Right atrium auricular region (tissue), 2 donors: ENCODE results near the gene RFC1. TPM values are rescaled to one million over a fixed set of nuclear protein-coding genes. Genes with fewer than 3 reads are reported as not detected.

ENCODE experiments used
- DNase-seq: peaks from one replicate; pipeline ENCODE4 v3.0.0-alpha.2; 2019; ENCODE audit warnings: low spot score
- H3K27ac ChIP-seq, 2 donors: fragments of 200-600 bp; sonication (generic); 1 replicate in 1 of 2; 2 replicates in 1 of 2; pipeline ENCODE4 v1.5.1; 2016 to 2019
- H3K27me3 ChIP-seq, 2 donors: fragments of 200-600 bp; sonication (generic); one replicate each; pipeline versions ENCODE4 v1.5.1 to v1.6.0; 2017 to 2019
- H3K36me3 ChIP-seq: fragments of 200-600 bp; sonication (generic); one replicate; pipeline ENCODE4 v1.5.1; 2016
- H3K4me1 ChIP-seq, 2 donors: fragments of 200-600 bp; sonication (generic); one replicate each; pipeline versions ENCODE4 v1.5.1 to v1.6.0; 2017 to 2019
- H3K4me3 ChIP-seq, 2 donors: fragments of 200-600 bp; sonication (generic); 1 replicate in 1 of 2; 2 replicates in 1 of 2; pipeline ENCODE4 v1.5.1; 2017 to 2019; ENCODE audit warnings: mild to moderate bottlenecking in 1 of 2, moderate library complexity in 1 of 2
- H3K9me3 ChIP-seq, 2 donors: fragments of 200-600 bp; sonication (generic); one replicate each; pipeline ENCODE4 v1.5.1; 2019
- microRNA-seq, 2 donors: library from miRNA; unstranded; fragments of <30 nt; microRNA quantifications; one replicate each; pipeline ENCODE4, GENCODE V29; 2016 to 2017; ENCODE audit warnings: borderline number of aligned reads in 2 of 2, borderline replicate concordance in 1 of 2
- total RNA-seq, 2 donors: library from RNA; depleted of rRNA; stranded (reverse); fragments of >200 nt; gene quantifications; one replicate each; pipeline ENCODE4 v1.1.0, GENCODE V29; 2016
- TF ChIP-seq, protein P1 (sequence below), 2 donors: fragments of 200-600 bp; sonication (generic); IDR thresholded peaks; one replicate each; pipeline ENCODE4 v1.5.1; 2019; ENCODE audit warnings: antibody characterized with exemption in 2 of 2

The RFC1 gene
- total RNA-seq, 2 donors from 2014 or later, result 16.4 to 30.4 TPM

DNA sequence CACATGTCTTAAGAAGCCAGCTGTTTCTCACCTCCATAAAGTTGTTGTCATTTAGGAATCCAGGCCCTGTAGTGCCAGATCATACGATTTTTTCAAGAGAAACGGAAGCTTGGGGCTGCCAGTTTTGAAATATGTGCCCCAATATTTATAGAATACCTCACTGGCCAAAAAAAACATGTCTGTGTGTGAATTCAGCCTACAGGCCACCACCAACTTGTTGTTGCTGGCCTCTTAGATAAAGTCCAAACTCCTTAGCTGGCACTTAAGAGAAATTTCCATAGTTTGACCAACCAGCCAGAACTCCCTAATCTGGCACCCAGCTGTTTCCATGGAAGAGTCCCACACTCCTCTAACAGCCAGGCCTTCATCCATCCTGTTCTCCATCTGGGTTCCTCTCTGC, 109.7 kb downstream of the RFC1 start:
- no peaks in the 10 kb centered on the region for H3K4me1 ChIP-seq
- DNase-seq, result no peak
- H3K27me3 ChIP-seq, result no peaks in the 10 kb centered on the region
- TF ChIP-seq, protein P1, sequence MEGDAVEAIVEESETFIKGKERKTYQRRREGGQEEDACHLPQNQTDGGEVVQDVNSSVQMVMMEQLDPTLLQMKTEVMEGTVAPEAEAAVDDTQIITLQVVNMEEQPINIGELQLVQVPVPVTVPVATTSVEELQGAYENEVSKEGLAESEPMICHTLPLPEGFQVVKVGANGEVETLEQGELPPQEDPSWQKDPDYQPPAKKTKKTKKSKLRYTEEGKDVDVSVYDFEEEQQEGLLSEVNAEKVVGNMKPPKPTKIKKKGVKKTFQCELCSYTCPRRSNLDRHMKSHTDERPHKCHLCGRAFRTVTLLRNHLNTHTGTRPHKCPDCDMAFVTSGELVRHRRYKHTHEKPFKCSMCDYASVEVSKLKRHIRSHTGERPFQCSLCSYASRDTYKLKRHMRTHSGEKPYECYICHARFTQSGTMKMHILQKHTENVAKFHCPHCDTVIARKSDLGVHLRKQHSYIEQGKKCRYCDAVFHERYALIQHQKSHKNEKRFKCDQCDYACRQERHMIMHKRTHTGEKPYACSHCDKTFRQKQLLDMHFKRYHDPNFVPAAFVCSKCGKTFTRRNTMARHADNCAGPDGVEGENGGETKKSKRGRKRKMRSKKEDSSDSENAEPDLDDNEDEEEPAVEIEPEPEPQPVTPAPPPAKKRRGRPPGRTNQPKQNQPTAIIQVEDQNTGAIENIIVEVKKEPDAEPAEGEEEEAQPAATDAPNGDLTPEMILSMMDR (IDR thresholded peaks at IDR 0.05), result no peak
- no peaks in the 10 kb centered on the region for H3K9me3 ChIP-seq
- no peak overlapping the region for H3K27ac ChIP-seq
- H3K4me3 ChIP-seq, result no peak overlapping the region
- H3K36me3 ChIP-seq, result peaks cover 6% of the 10 kb centered on the region

DNA sequence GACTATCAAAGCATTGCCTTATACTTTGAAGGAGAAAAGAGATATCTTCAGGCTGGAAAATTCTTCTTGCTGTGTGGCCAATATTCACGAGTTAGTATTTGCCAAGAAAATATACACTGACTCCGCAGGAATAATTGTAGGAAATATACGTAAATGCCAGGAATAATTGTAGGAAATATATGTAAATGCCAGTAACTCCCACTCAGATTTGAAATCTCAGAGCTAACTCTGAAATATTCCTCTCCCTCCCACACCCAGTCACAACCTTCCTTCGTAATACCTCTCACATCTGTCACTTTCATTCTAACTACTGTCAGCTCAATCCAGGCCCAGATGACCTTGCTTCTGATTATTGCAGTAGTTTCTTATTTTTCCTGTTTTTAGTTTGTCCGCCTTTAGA, 110.3 kb downstream of the RFC1 start:
- no peak overlapping the region for H3K4me3 ChIP-seq

DNA sequence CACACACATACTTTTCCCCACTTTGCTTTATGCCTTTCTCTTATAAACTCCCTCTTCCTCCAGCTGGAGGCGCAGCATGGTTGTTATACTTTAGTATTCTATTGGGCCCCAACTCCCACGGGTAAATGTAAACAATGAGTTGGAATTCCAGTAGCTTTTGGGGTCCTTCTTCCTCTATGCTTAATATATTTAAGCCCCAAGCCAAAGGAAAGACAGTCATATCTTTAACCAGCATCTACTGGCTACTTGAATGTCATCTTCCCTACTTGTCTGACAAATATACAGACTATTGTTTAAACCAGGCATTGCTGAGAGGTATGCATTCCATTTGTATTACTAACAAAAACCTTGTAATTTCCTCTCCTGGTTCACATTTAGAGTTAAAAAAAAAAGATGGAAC, 110.9 kb downstream of the RFC1 start:
- Histone ChIP-seq H3K36me3 (peaks cover 6% of the 10 kb centered on the region), H3K27ac (no peak overlapping the region), H3K4me3 (no peak overlapping the region), H3K4me1 (no peaks in the 10 kb centered on the region), H3K9me3 (no peaks in the 10 kb centered on the region), H3K27me3 (no peaks in the 10 kb centered on the region)
- TF ChIP-seq, protein P1 (IDR thresholded peaks at IDR 0.05), result no peak
- DNase-seq, result no peak

More for the DNA sequence above, 110.3 kb downstream of the RFC1 start:
- Histone ChIP-seq H3K4me1 (no peaks in the 10 kb centered on the region), H3K27ac (no peak overlapping the region), H3K9me3 (no peaks in the 10 kb centered on the region), H3K27me3 (no peaks in the 10 kb centered on the region), H3K36me3 (peaks cover 6% of the 10 kb centered on the region)
- no peak for DNase-seq
- TF ChIP-seq, protein P1 (IDR thresholded peaks at IDR 0.05), result no peak

DNA sequence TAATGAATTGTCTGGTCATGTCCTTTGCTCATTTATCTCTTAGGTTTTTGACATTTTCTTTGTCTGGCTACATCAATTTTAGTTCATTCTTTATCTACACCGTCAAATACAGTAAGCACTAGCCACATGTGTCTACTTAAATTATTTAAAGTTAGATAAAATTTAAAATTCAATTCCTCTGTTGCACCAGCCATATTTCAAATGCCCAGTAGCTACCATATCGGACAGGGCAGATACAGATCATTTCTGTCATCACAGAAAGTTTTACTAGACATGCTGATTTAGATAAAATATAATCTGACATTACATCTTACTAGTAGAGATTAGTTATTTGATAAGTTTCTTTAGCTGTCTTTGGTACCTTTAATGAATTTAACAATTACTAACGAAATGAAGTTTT, 122.7 kb downstream of the RFC1 start:
- Histone ChIP-seq H3K4me3 (no peak overlapping the region), H3K9me3 (no peaks in the 10 kb centered on the region), H3K4me1 (no peaks in the 10 kb centered on the region), H3K27ac (no peak overlapping the region), H3K36me3 (peaks cover 7% of the 10 kb centered on the region), H3K27me3 (no peaks in the 10 kb centered on the region)
- TF ChIP-seq, protein P1 (IDR thresholded peaks at IDR 0.05), result no peak
- DNase-seq, result no peak

Small RNA genes lying within 50 kb of the gene (microRNA-seq; reads per million reads assigned to microRNA genes)
- 0 reads per million in 2 donors for gene MIR5591

Other genes starting within 250 kb of the RFC1 start
- 1 to 10 TPM; 6.4 to 9.2 TPM for gene WDR19, start 183.8 kb downstream of the RFC1 start, total RNA-seq
- gene KLB, start 40.6 kb upstream of the RFC1 start, total RNA-seq, result under 1 TPM; 0.11 to 0.47 TPM
- gene RPL9, start 92.6 kb upstream of the RFC1 start, total RNA-seq, result 1,000 to 10,000 TPM; 2,057 to 2,637 TPM
- 10 to 100 TPM in 1 of 2 donors, 1 to 10 TPM in 1; 6.9 to 18.7 TPM for gene LIAS, start 92.7 kb upstream of the RFC1 start, total RNA-seq
- 10 to 100 TPM; 12.2 to 34.7 TPM for gene UGDH, start 161.1 kb upstream of the RFC1 start, total RNA-seq